Panc1 (cell line): ENCODE data around the gene TBC1D23. TPM values are rescaled to one million over a fixed set of nuclear protein-coding genes. Genes with fewer than 3 reads are reported as not detected.

Experiments used
- ATAC-seq: fragments of 200-7000 bp; cut with Tn5 transposase; 2 replicates; pipeline ENCODE4 v1.9.1; 2020; ENCODE audit warnings: mild to moderate bottlenecking, moderate library complexity
- BruUV-seq: library from RNA; stranded (reverse); fragments of 400-500 nt; replicated peaks from 2 replicates; lab custom pipeline; 2021; lab: Mats Ljungman, UMichigan
- CTCF ChIA-PET: fragments of 300-600 bp; sonication (Branson Sonifier 250); formaldehyde crosslinking; loops from one replicate; lab custom pipeline; 2022; ENCODE audit warnings: antibody characterized with exemption; lab: Charles Lee
- POLR2A ChIA-PET: fragments of 300-600 bp; sonication (Branson Sonifier 250); formaldehyde crosslinking; loops from one replicate; lab custom pipeline; 2022; ENCODE audit warnings: antibody characterized with exemption; lab: Charles Lee
- DNase-seq: peaks from one replicate; pipeline ENCODE4 v3.0.0-alpha.2; 2010; ENCODE audit warnings: low read depth, low spot score
- H3K27ac ChIP-seq: 2 replicates; pipeline ENCODE4 v1.5.1; 2011; ENCODE audit warnings: mild to moderate bottlenecking, low read length, inconsistent platforms
- H3K27me3 ChIP-seq: fragments of 200-500 bp; sonication (Bioruptor generic); 2 replicates; pipeline ENCODE4 v1.6.0; 2014; ENCODE audit warnings: low read length, inconsistent platforms; ENCODE audit not compliant: control insufficient read depth, insufficient read depth
- H3K36me3 ChIP-seq: fragments of 200-500 bp; sonication (Bioruptor generic); 2 replicates; pipeline ENCODE4 v1.5.1; 2014; ENCODE audit warnings: inconsistent platforms, mild to moderate bottlenecking, low read length, moderate library complexity; ENCODE audit not compliant: control insufficient read depth, insufficient read depth
- H3K4me1 ChIP-seq: 2 replicates; pipeline ENCODE4 v1.5.1; 2011; ENCODE audit warnings: inconsistent platforms, mild to moderate bottlenecking, low read length, moderate library complexity; ENCODE audit not compliant: control insufficient read depth, insufficient read depth
- H3K4me3 ChIP-seq, 2 experiments: 2 replicates each; pipeline ENCODE4 v1.5.1; 2011 to 2012; ENCODE audit warnings: low read depth in 2 of 2, low read length in 2 of 2, mild to moderate bottlenecking in 2 of 2, inconsistent platforms in 1 of 2, moderate library complexity in 1 of 2
- H3K9me3 ChIP-seq: fragments of 200-500 bp; sonication (Bioruptor generic); 2 replicates; pipeline ENCODE4 v1.5.1; 2014; ENCODE audit warnings: low read depth, mild to moderate bottlenecking, inconsistent platforms, low read length, moderate library complexity; ENCODE audit not compliant: control insufficient read depth, insufficient read depth
- POLR2AphosphoS5 ChIP-seq: IDR thresholded peaks from 2 replicates; pipeline ENCODE4 v1.6.1; 2012; ENCODE audit warnings: mild to moderate bottlenecking, low read depth, low read length, moderate library complexity
- REST ChIP-seq, 2 experiments: IDR thresholded peaks; 2 replicates each; pipeline ENCODE4 v1.6.1; 2011 to 2012; ENCODE audit warnings: low read depth in 2 of 2, control low read depth in 1 of 2, low read length in 1 of 2, mild to moderate bottlenecking in 1 of 2, moderate library complexity in 1 of 2; ENCODE audit not compliant: insufficient read depth in 1 of 2
- SIN3A ChIP-seq: IDR thresholded peaks from 2 replicates; pipeline ENCODE4 v1.6.1; 2012; ENCODE audit warnings: low read depth, mild to moderate bottlenecking, low read length, moderate library complexity, borderline replicate concordance; ENCODE audit not compliant: insufficient read depth
- TCF7L2 ChIP-seq: IDR thresholded peaks from 2 replicates; pipeline ENCODE4 v1.6.1; 2011; ENCODE audit warnings: mild to moderate bottlenecking, low read depth, low read length, inconsistent platforms
- in situ Hi-C: cut with HindIII; loops from 2 replicates; pipeline ENCODE4 v1.10.0; 2016; ENCODE audit warnings: low sequenced_read_pairs, low pct_unique_long_range_greater_than_20kb
- intact Hi-C: fragments of 100-400 bp; cut with micrococcal nuclease; formaldehyde crosslinking; loops from one replicate; pipeline ENCODE4 v1.10.0; 2022; ENCODE audit not compliant: unreplicated experiment
- total RNA-seq: library from RNA; stranded (reverse); gene quantifications from one replicate; pipeline ENCODE4 v1.2.1, GENCODE V29; 2021; ENCODE audit not compliant: unreplicated experiment
- TF ChIP-seq, protein P1 (sequence below): fragments of 450-650 bp; IDR thresholded peaks from 2 replicates; pipeline ENCODE4 v1.5.1; 2017; ENCODE audit warnings: mild to moderate bottlenecking

The TBC1D23 gene
- total RNA-seq, 1 experiment from 2014 or later, result 39.4 TPM

DNA sequence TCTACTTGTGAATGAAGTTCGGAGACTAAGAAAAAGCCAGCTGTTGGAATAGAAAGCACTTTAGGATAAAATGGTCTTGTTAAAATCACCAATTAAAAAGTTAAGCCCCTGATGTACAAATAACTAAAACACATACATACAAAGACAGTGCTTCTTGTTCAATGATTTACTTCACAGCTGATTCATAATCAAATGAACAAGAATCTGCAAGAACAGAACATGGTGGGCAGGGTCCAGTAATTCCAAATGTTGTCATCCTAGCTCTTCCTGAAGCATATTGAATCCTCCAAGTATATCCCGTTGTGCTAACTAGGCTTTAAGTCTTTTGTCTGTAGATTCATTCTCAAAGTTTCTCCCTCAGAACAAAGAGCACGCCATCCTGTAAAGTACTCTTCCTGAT lies 98.2 kb downstream of the TBC1D23 start:
- in situ Hi-C loops (no loop called here), intact Hi-C loops (no loop called here)
- Histone ChIP-seq H3K4me3 (no peak overlapping the region), H3K27ac (no peak overlapping the region), H3K4me1 (no peaks in the 10 kb centered on the region), H3K36me3 (peaks cover 22% of the 10 kb centered on the region), H3K9me3 (no peaks in the 10 kb centered on the region), H3K27me3 (no peaks in the 10 kb centered on the region)
- DNase-seq (no peak), ATAC-seq (no peak)
- no TSS peak for BruUV-seq
- TF ChIP-seq POLR2AphosphoS5, result no peak
- no peak for TF ChIP-seq TCF7L2
- no peak for TF ChIP-seq SIN3A
- TF ChIP-seq, protein P1, sequence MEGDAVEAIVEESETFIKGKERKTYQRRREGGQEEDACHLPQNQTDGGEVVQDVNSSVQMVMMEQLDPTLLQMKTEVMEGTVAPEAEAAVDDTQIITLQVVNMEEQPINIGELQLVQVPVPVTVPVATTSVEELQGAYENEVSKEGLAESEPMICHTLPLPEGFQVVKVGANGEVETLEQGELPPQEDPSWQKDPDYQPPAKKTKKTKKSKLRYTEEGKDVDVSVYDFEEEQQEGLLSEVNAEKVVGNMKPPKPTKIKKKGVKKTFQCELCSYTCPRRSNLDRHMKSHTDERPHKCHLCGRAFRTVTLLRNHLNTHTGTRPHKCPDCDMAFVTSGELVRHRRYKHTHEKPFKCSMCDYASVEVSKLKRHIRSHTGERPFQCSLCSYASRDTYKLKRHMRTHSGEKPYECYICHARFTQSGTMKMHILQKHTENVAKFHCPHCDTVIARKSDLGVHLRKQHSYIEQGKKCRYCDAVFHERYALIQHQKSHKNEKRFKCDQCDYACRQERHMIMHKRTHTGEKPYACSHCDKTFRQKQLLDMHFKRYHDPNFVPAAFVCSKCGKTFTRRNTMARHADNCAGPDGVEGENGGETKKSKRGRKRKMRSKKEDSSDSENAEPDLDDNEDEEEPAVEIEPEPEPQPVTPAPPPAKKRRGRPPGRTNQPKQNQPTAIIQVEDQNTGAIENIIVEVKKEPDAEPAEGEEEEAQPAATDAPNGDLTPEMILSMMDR, result no peak
- no peak for TF ChIP-seq REST (IDR thresholded peaks at IDR 0.05; ENCODE audit: insufficient read depth in 1 of 2, low read depth in 2 of 2, low read length in 1 of 2)
- CTCF ChIA-PET, result no interaction called here
- POLR2A ChIA-PET, result interaction anchor here (0.6 kb wide), 1 partner anchor 17 kb away, joined by 6 read pairs; no protein-coding TSS in a partner anchor

GRCh38 chr3:100360757-100361496 lies 100.1 kb downstream of the TBC1D23 start:
- CTCF ChIA-PET, result no interaction called here
- DNase-seq, result no peak

GRCh38 chr3:100361897-100362296 lies 101.1 kb downstream of the TBC1D23 start:
- TF ChIP-seq, protein P1, result no peak
- TF ChIP-seq TCF7L2 (no peak), REST (IDR thresholded peaks at IDR 0.05; ENCODE audit: insufficient read depth in 1 of 2, low read depth in 2 of 2, low read length in 1 of 2) (no peak), SIN3A (no peak), POLR2AphosphoS5 (no peak)
- H3K36me3 ChIP-seq, result peaks cover 24% of the 10 kb centered on the region
- BruUV-seq, result no TSS peak
- ChIA-PET POLR2A (no interaction called here), CTCF (no interaction called here)
- no peak overlapping the region for H3K27ac ChIP-seq
- ATAC-seq (no peak), DNase-seq (no peak)
- H3K27me3 ChIP-seq, result no peaks in the 10 kb centered on the region
- no peaks in the 10 kb centered on the region for H3K4me1 ChIP-seq
- H3K4me3 ChIP-seq, result no peak overlapping the region
- in situ Hi-C loops, result no loop called here
- intact Hi-C loops, result no loop called here
- H3K9me3 ChIP-seq, result no peaks in the 10 kb centered on the region

More at GRCh38 chr3:100360757-100361496, 100.1 kb downstream of the TBC1D23 start:
- POLR2A ChIA-PET, result no interaction called here
- in situ Hi-C loops (no loop called here), intact Hi-C loops (no loop called here)
- Histone ChIP-seq H3K4me1 (no peaks in the 10 kb centered on the region), H3K9me3 (no peaks in the 10 kb centered on the region), H3K27ac (no peak overlapping the region), H3K36me3 (peaks cover 24% of the 10 kb centered on the region), H3K4me3 (no peak overlapping the region), H3K27me3 (no peaks in the 10 kb centered on the region)
- ATAC-seq, result no peak
- TF ChIP-seq POLR2AphosphoS5 (0 out of 2 replicates have a peak, but pooled peaks have one; percentile 20), TCF7L2 (no peak)
- no TSS peak for BruUV-seq
